Skin of body (tissue), 2 donors: Measurements from ENCODE around the gene ZNF516. TPM values are rescaled to one million over a fixed set of nuclear protein-coding genes. Genes with fewer than 3 reads are reported as not detected.

Experiments
- DNase-seq: peaks from one replicate; lab custom pipeline; 2025; lab: John Stamatoyannopoulos, UW
- total RNA-seq: library from RNA; depleted of rRNA; stranded (reverse); fragments of >200 nt; gene quantifications from one replicate; pipeline ENCODE4 v1.2.3, GENCODE V29; 2014

Gene ZNF516
- total RNA-seq, 1 donor from 2014 or later: 24.4 TPM

DNA sequence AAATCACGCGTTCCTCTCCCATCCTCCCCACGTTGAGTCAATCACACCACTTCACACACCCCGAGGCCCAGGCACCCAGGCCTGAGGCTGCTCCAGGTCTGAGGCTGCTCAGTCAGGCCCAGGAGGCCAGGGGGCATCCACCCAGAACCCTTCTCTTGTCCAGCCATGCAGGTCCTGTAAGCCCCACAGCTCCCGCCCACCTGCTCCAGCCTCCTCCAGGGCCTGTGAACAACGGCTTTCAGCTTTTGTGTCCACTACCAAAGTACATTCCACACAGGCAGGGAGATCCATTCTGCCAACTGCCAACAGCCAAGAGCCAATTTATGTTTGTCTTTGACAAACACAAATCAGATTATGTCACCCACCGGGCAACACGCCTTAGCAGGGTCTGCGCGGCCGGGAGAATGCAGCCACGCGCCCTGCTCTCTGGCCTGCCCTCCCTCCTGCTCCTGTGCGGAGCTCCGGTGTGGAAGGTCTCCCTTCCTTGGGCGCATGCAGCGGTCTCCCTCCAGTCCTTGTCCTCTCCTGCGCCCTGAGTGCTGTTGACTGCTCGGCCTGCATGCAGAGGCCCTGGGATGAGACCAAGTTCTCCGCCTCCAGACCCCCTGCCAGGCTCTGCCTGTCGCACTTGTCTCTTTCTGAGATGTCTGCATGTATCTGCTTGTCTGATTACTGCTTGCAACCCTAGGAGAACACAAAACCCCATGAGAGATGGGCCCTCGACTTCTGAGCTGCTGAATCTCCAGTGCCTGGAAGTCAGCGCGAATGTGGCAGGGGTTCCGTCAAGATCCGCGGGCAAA lies 146.6 kb downstream of the ZNF516 start:
- DNase-seq: no peak

DNA sequence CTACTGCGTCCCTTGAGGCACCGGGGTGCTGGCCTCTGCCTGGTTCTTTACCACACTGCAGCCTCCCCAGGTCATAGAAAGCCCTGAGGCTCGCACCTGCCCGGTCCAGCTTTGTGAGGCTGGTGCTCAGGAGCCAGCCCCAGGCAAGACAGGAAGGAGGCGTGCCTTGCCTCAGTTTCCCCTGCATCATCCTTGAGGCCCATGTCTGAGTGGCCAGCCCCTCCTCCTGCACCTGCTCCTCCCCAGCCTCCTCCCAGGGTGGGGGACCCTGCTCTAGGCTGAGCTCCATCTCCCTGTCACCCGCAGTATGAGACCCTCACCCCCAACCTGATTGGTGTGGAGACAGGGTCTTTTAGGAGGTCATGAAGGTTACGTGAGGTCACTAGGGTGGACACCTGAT lies 147.7 kb downstream of the ZNF516 start:
- DNase-seq: no peak

DNA sequence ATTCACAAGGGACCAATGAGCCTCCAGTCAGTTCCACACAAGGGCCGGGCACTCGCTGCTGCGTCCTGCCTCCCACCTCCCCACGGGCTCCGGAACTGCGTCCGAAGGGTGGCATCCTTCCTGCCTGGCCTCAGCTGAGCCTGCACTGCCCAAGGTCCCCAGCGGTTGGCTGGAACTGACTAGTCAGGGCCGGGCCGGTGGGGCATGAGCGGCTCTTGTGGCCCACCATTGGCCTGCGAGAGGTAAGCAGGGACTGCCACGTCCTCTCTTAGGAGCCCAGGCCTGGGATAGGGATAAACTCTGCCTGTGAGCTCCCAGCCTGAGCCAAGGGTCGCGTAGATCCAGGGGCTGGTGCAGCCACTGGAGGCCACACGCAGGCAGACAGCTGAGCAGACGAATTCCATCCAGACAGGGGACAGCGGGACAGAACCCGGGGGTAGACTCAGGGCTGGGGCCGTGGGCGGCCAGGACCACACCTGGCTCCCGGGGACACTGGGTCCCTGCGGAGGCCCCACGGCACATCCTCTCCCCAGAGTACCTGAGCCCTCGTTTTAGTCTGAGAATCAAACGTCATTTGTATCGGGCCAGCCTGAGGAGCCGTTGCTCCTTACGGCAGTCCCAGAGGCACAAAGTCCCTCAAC lies 148.4 kb downstream of the ZNF516 start:
- no peak for DNase-seq

DNA sequence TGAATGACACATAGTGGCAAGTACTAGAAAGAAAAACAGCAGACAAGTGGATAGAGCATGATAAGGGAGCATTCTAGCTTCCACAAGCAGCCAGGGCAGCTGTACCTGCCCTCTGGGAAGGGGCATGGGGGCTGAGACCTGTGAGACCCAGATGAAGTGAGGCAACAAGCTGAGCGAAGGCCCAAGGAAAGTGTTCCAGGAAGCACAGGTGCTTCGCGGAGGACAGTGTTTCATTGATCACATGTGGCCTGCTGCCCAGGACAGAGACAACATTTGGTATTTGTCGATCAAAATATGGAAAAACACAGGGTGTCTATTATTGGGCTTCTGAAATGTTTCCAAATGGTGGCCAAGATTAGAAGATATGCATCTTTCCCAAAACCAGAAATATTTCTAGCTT lies 149.1 kb downstream of the ZNF516 start:
- no peak for DNase-seq

DNA sequence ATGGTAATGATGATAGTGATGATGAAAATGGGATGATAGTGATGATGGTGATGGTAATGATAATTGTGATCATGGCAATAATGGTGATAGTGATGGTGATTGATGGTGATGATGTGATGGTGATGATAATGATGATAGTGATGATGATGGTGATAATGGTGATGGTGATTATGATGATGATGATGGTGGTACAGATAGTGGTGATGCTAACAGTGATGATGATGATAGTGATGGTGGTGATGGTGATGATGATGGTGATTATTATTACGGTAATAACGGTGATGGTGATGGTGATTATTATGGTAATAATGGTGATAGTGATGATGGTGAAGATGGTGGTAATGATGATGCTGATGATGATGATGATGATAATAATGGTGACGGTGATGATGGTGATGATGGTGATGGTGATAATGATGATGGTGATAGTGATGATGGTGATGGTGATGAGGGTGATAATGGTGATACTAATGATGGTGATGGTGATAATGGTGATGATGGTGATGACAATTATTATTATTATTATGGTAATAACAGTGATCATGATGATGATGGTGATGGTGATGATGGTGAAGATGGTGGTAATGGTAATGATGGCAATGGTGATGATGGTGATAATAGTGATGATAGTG lies 151.0 kb downstream of the ZNF516 start:
- no peak for DNase-seq

DNA sequence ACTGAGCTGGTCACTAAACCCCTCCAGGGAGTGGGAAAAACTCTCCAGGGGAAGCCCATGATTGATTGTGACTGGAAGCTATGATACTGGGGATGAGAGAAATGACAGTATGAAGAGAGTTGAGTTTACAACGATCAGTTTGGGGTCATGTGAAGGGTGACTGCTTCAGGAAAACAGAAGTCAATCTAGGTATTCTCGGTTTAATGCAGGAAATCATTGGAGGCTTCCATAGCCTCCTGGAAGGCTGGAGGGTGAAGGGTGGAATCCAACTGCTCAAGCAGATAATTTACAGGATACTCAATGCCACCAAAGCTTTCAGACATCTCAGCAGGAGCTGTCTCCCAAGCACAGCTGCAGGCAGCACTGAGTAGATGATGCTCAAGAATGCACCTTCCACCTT lies 154.6 kb downstream of the ZNF516 start:
- no peak for DNase-seq

DNA sequence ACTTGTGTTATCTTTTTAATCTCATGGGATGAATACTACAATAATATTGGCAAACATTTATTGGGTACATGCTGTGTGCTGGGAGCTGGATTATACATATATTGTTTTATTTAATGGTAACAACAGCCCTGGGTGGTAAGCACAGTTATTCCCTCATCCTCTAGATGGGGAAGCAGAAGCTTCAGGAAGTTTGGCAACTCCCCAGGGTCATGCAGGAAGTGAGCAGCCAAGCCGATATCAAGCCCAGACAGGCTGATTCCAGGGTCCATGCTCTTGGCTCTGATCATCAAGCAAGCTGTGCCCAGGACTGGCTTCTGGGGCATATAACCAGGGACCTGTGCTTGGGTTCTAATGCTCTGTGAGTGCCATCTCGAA lies 155.8 kb downstream of the ZNF516 start:
- DNase-seq: no peak

DNA sequence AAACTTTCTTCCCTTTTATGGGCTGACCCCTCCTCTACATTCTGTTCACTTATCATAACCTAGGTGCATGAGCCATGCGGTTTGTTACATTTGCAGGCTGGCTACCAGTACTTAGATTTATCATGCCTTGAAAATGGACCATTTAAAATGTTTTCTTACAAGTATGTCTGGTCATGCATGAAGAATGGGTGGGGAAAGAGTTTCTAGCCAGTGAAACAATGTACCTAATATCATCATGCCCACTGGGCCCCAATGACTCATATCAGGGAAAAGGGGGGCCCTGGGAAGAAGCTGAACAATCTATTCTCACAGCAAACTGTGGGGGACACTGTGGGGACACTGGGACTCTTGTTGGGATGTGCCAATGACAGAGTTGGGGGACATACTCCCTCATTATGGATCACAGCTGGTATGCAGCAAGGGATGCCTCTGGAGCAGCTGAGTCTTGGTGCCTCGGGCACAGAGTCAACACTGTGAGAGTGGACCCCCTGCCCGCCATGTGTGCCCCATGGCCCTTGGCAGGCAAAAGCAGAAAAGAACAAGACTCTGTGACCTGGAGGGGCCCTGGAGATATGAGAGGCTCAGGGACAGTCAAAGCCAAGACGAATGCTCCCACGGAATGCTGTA lies 156.3 kb downstream of the ZNF516 start:
- DNase-seq: no peak

DNA sequence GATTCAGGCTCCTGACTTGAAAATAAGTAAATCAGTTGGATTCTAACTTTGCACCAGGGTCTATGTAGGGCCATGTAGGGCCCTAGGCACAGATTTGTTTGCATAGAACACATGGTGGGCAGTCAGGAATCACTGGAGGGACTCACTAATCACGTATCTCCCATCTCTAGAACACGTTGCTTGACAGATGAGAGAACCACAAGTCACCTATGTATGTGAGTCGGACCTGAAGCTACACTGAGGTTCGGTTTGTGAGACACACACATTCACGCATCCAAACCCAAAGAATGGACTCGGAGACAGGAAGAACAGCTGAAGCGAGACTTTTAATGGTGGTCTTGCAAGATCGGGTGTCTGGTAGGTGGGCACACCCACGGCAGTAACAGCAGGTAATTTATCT lies 157.0 kb downstream of the ZNF516 start:
- DNase-seq: no peak

DNA sequence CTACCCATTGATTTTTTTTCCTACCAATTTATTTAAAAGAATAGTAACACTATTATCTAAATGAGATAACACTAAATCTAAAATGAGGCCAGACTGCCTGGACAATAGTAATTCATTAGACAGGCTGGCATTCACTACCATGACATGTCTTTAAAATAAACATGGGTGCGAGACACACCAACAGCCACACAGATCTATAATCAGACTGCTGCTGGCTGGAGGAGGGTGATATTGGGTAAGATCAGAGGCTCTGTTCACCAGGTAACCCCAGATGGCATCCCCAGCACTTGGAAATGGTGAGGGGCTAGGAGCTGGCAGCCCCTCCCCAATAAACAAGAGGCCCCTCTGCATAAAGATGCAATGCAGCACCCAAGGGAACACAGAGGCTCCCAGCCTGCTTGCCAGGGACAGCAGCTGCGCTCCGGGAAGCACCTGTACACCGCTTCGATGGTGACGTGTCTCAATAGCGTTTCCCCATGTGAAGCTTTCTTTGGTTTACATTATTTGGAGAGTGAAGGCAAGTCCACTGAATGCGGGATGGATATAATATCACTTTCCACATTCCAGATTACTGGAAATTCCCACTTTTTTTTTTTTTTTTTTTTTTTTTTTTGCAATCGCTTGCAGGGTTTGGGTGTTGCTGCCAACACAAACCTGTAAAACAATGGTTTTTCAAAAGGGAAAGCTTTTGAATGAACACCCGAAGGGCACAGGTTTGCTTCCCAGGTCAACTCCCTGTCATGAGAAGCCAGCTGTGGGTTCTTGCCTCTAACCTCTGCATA lies 159.0 kb downstream of the ZNF516 start:
- no peak for DNase-seq

DNA sequence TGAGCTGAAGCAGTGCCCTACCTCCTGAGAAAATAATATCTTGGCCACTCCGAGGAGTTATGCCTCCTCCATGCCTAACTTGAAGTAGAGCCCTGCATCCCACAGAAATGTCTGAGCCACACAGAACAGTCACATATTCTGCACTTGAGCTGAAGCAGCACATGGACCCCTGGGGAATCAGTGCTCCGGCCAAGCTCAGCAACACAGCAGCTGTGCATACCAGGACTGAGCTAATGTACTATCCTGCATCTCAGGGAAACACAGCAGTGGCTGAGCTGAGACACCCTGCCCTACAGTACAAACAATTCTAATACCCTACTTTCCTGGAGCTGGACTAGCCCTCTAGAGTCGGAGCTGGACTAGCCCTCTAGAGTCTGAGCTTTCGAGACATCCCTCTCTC lies 166.9 kb downstream of the ZNF516 start:
- DNase-seq: peak; percentile 39

DNA sequence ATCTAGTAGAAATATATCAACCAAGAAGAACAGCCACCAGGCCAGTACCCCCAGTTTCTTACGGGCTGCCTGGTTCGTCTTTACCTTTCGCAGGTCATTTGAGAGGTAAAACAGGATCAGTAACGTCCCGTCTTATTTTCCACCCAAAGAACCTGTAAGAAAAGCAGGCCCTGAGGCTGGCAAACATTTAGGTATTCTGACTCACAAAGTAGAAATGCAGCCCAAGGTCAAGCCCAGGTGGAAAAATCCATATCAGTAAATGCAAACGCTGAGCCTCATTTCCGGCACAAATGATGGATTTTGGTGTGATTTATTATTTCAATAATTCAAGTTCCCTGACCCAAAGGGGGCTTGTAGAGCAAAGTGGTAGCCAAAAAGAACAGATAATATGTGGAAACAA lies 171.2 kb downstream of the ZNF516 start:
- no peak for DNase-seq

DNA sequence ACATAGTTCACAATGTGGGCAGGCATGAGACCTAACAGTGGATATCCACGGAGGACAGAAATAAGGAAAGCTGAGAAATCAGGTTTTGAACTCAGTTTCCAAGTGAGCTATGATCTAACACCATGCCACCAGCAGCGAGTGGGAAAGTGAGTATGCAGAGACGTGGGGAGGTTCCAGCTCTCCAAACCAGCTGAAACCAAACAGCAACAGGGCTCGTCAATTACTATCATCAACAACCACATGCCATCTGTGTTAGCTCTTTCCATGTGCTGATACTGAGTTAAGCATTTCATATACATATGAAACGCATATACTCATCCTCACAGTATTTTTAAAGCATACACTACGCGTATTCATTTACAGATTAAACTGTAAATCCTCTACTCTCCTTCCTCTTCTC lies 172.4 kb downstream of the ZNF516 start:
- no peak for DNase-seq

DNA sequence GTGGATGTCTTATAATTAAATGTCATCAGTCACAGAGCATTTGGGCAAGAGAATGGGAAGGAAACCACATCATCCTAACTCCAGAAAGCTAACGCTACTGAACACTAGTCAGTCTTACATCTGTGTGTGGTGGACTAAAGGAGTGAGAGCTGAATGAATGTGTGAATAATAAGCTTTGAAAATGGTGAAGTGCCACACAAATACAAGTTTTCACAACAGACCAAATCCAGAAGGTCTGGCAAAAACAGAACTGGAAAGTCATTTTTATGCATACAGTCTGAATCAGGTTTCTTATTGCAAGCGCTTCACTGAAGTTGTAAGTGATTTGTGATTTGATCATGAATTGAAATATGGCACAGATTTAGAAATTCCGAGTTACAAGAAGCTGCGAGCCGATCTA lies 175.7 kb downstream of the ZNF516 start:
- no peak for DNase-seq

DNA sequence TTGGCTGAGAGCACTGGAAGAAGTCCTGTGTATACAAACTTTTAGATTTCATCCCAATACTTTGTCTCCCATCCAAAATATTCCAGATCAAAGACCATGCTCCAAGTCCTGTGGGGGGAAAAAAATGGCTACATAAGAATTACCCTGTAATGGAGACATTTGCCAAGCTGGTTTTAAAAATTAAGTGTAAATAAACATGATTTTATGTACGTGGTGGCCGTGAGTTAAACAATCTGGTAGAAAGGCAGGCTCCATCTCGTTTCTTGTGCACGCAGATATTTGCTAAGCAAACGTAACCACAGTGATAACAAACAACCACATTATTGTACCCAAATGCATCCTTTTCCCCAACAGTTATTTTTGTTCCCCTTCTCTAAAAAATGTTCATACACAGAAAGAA lies 176.4 kb downstream of the ZNF516 start:
- no peak for DNase-seq

DNA sequence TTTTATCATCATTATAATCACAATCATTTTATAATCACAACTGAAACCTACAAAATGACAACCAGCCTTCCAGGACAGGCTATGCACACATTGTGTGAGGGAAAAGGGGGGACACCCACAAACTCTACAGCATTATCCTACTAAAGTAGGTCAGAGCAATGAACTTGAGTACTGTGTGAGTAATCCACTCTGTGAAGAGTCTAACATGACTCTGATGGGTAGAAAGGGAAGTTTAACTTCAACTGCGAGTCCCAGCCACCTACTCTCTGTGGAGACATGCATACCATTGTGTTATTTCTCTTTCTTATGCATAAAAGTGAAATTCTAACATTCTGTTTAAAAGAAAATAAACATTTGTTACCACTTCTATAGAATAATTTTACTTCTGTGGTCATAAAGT lies 177.9 kb downstream of the ZNF516 start:
- no peak for DNase-seq

DNA sequence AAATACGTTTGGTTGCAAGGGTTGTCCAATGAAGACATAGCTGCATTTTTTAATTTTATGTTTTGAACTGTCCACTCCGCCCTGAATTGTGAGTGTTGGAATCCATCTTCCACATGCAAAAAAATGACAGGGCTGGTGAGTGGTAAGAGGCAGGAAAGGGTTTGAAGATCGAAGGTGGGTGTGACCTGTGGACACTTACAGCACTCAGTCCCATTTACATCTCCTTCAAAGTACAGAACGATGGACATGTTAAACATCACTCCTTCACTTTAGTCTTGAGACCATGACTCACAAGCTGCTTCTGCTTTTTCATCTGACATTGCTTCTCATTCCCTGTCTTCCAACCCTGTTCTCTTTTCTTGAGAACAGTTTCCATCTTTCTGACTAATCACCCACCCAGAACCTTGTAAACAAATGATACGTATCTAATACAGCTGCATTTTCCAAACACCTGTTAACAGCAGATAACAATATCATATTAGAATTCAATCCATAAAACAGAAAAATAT lies 179.3 kb downstream of the ZNF516 start:
- no peak for DNase-seq

DNA sequence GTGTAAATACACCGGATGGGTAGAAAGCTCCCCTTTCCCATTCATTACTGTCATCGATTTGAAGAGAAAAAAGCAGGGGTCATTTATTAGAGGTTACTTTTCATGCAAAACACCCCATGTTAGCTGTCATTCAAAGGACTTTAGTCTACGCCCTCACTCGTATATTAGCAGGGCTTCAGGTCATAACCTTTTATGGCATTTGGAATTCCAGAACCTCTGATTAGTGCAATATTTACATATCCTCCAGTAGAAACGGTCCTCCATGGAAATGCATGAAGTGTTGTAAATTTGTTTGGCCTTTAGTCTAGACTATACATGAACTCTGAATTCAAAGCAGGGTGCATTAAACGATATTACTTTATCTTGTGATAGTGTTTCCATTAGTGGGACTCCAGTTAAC lies 180.5 kb downstream of the ZNF516 start:
- no peak for DNase-seq

DNA sequence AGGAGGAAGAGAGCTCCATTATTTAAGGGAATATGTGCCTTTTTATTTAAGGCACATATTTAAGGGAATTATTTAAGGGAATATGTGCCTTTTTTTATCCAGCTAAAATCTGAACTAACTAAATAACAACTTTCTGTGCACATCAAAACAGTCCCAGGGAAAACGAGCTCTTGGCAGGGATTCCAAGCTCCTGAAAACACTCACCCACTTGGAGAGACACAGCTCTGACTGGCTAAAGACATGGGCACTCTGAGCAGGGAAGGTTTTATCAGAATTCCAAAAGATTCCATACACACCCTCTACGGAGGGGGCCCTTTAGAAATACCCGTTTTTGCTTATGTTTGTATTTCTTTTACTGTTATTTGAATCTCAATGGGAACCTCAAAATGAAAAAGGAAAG lies 181.0 kb downstream of the ZNF516 start:
- no peak for DNase-seq
